Middle frontal gyrus (tissue), 1 donor: Measurements from ENCODE around the gene CCNA1.

ENCODE experiments used
- DNase-seq: peaks from one replicate; pipeline ENCODE4 v3.0.0-alpha.2; 2015; ENCODE audit warnings: low spot score; ENCODE audit errors: extremely low spot score

The CCNA1 gene

DNA sequence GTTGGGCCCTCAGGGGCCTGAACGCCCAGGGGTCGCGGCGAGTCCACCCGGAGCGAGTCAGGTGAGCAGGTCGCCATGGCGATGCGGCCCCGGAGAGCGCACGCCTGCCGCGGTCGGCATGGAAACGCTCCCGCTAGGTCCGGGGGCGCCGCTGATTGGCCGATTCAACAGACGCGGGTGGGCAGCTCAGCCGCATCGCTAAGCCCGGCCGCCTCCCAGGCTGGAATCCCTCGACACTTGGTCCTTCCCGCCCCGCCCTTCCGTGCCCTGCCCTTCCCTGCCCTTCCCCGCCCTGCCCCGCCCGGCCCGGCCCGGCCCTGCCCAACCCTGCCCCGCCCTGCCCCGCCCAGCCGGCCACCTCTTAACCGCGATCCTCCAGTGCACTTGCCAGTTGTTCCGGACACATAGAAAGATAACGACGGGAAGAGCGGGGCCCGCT, at the start of gene CCNA1:
Gene CCNA1, plus strand, starts transcription at position 390 of the 439 bp plus-strand sequence. CDS start 562 bp downstream, outside the sequence.
- no peak for DNase-seq

DNA sequence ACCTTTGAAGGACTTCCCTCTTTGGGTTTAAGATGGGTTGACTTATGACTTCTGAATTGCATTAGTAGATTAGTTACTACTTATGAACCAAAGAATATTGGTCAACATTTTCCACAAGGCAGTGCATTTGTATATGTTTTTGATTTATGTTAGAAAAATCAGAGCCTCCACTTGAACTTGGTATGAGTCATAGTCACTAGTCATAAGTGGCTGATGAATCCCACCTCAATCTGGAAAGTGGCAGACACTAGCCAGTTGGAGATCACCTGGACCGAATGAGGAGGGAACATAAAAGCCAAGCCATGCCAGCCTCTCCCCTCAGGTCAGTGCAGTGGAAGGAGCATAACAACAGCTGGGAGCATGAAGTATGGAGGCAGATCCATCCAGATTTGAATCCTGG, 46.8 kb upstream of the CCNA1 start:
- no peak for DNase-seq

DNA sequence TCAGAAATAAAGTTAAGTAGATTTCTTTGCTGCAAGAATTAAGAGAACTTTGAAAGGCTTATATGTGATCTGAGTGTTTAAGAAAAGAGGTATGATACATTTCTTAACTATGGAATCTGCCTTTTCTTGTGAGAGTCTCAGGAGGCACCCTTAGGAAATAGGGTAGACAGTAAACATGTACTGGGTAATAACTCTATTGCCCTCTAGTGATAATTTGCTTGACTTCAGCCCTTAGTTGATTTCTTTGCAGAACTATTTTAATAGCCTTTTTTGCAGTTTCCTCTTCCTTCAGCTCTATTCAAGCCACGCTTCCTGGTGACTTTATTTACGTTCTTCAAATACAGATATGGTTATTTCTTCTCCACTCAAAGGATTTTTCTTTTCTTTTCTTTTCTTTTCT, 37.0 kb upstream of the CCNA1 start:
- DNase-seq: no peak

DNA sequence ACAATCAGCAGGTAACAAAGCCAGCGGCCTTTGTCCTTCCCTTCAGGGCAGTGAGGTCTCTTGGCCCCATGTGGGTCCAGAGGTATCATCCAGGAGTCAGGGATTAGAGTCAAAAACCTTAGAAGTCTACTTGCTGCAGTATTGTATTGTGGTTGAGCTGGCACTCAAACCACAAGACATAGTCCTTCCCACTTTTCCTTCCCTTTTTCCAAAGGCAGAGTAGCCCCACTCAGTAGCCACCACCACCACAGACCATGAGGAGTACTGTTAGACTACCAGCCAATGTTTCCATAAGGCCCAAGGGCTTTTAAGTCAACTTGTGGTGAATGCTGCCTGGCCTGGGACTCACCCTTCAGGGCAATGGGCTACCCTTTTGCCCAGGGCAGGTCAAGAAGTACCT, 27.1 kb upstream of the CCNA1 start:
- no peak for DNase-seq

DNA sequence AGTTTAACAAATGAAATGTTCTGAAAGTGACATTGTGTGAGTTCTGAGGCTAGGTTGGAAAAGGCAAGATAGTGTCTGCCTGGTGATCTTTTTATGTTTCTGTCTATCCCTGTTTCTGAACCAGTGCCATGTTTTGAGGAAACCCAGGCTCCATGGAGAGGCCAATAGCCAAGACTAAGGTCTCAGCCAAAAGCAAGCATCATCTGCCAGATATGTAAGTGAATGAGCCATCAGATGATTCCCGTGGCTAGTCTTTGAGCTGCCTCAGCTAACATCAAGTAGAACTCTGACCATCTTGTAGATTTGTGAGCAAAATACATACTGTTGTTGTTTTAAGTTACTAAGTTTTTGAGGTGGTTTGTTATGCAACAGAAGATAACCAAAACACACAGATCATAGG, 19.6 kb upstream of the CCNA1 start:
- DNase-seq: no peak

DNA sequence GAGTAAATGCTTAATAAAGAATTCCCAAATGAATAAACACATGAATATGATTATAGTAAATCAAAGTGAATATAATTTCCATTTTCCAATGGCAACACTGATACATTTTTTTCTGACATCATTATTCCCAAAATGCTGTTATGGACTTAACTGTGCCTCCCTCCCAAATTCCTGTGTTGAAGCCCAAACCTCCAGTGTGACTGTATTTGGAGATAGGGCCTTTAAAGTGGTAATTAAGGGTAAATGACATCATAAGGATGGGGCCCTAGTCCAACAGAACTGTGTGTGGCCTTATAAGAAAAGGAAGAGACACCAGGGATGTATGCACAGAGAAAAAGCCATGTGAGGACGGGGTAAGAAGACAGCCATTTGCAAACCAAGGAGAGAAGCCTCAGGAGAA, 19.1 kb upstream of the CCNA1 start:
- DNase-seq: no peak

DNA sequence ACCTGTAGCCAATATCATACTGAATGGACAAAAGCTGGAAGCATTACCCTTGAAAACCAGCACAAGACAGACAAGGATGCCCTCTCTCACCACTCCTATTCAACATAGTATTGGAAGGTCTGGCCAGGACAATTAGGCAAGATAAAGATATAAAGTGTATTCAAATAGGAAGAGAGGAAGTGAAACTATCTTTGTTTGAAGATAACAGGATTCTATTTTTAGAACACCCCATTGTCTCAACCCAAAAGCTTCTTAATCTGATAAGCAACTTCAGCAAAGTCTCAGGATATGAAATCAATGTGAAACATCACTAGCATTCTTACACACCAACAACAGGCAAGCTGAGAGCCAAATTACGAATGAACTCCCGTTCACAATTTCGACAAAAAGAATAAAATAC, 17.8 kb upstream of the CCNA1 start:
- DNase-seq: no peak

DNA sequence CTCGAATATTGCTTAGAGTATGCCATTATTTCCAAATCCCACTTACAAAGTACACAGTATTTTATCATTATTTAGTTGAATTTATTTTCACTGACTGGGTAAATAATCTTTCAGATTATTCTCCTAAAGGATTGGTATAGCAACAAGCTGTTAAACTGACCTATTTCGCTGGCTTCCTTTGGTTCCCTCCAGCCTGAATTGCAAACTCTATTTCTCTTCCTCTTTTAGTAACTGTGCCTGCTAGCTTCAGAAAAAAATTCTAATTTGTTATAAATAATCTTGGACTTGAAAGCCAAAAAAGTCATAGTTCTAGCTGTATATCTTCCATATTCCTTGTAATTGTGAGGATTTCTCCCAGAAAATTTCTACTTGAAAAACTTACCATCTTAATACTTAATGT, 15.0 kb upstream of the CCNA1 start:
- DNase-seq: no peak

DNA sequence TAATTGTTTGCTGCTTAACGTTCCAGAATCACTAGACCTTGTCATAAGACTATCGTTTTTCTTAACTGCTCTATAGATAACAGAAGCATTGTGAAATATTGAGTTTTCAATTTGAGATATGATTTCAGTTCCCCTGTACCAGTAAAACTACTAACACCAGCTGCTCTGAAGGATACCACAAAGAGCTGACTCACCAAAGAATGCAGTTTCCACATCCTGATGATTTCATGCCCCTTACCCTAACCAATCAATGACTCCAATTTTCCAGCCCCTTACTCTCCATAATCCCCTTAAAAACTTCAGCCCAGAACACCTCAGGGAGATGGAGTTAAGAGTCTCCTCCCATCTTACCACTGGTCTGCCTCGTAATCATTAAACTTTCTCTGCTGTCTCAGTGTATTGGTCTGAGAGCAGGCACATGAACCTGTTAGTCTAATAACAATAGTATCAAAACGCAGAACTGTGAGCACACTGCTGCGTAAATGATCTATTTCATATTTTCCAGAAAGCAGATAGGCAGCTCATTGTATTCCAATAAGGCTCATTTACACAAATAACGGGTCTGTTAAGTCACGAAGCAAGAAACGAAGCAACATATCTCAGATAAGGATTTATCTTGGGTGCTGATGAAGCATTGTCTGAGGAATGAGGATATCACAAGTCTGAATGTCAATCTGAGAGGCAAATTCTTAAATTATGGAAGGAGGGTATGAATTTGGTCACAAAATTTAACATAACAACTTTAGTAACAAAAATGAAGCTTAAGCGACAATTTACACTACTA, 14.1 kb upstream of the CCNA1 start:
- DNase-seq: no peak

DNA sequence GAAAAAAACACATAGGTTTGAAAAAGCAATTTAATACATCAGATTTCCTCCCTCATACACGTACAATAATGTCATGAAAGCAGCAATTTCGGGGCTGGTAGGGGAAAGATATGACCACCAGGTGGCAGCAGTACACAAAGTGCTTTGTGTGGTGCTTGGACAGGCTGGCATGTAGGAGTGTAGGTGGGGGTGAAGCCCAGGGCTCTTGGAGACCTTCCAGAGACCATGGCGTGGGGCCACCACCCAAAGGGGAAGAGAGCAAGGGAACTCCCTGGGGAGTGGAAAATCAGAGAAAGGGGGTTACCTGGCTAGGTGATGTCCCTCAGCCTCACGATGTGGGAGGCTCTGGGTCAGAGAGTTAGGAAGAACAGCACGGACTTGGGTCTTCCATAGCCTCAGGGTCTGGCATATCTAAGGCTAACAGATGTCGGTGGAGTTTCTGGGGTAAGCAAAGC, 11.8 kb upstream of the CCNA1 start:
- DNase-seq: peak; percentile 60

DNA sequence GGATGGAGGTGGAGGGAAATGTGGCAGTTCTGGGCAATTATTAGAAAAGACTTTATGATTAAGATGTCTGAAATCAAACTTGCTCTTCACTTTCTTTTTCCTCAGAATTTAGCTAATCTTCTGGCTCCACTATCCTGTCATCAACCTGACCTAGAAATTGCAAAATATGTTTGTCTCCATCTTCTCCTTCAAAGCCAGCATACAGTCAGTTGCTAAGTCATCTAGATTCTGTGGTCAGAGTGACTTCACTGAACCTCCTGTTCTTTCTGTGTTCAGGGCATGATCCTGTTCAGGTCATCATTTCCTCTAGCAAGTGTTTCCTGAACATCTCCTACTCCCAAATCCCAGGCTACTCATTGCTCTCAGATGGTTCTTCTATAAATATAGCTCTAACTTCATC, 10.8 kb upstream of the CCNA1 start:
- DNase-seq: no peak

DNA sequence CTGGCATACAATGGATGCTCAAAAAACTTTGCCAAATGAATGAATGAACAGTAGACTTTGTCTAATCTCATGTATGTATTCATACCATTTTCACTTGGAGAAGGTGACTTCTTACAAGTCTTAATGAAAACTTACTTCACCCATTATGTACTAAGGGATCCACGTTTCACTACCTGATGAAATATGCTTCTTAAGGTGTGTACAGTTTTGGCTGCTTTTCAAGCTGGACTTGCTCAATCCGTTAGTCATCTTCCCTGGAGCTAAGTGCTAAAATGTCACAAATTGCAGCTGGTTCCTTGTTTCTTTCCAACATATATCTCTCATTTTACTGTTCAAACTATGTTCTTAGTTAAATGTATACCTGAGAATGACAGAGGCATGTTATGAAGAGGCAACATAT, 4.2 kb upstream of the CCNA1 start:
- DNase-seq: no peak

DNA sequence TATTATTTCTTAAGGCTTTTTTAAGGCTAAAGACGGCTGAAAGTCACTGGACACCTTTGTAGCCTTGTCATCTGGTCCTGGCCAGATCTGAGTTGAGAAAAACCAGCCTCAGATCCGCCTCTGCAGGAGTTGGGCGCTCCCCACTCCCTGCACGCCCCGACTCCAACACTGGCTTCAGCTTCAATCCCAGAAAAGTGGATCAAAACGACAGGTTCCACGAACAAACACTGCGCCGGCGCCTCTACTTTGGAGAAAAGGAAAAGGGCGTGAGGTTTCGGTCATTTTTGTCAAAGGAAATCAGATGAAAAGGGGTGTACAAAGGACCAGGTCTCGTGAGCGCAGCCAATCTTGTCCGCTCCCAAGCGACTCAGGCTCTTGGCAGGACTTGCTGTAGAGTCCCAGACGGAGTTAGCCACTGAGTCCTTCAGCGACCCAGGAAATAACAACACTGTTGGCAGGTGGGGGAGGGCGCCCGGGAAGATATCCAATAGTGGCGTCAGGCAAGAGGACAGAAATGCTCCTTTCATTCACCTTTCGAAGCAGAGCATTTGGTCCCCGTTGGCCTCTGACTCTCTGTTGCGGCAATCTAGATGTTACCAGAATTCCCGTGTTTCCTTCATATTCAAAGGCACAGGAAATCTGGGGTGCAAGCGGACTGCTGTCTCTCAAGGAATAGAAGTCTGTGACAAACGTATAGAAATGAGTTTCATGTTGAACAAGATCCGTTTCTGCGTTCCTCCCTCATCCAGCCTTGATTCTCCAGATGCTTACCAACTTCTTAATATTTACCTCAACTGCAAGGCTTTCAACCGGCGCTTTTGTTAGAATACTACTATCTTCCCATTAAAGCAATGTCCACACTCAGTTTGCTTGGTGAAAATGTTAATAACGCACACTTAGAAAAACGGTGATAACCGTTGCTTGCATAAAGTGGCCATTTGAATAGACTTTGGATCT, 1.8 kb upstream of the CCNA1 start:
- no peak for DNase-seq

DNA sequence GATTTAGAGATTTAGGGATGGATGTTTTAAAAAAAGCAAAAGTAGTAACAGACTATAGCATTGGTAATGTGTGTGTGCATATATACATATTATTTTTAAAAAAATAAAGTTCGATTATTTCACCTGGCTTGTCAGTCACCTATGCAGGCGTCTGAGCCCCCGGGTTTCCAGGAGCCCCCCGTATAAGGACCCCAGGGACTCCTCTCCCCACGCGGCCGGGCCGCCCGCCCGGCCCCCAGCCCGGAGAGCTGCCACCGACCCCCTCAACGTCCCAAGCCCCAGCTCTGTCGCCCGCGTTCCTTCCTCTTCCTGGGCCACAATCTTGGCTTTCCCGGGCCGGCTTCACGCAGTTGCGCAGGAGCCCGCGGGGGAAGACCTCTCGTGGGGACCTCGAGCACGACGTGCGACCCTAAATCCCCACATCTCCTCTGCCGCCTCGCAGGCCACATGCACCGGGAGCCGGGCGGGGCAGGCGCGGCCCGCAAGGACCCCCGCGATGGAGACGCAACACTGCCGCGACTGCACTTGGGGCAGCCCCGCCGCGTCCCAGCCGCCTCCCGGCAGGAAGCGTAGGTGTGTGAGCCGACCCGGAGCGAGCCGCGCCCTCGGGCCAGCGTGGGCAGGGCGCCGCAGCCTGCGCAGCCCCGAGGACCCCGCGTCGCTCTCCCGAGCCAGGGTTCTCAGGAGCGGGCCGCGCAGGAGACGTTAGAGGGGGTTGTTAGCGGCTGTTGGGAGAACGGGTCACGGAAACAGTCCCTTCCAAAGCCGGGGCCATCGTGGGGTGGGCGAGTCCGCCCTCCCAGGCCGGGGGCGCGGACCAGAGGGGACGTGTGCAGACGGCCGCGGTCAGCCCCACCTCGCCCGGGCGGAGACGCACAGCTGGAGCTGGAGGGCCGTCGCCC, 840 bp upstream of the CCNA1 start:
- no peak for DNase-seq

DNA sequence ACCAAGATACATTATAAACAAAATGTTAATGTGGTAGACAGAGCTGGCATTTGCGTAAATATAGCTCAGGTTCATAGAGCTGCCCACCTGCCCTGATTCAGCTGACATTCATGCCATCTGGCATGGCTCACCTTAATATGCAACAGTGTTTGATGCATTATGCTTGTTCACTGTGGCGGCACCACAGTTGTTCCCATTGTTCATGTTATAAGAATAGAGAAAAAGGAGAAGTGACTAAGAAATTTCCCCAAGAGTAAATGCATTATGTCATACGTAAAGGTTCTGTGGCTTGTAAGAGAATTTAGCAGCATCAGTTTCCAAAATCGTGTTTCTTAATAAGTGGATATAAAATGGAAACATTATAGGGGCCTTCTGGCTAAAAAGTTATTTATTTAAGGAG, 4.5 kb downstream of the CCNA1 start:
- no peak for DNase-seq

DNA sequence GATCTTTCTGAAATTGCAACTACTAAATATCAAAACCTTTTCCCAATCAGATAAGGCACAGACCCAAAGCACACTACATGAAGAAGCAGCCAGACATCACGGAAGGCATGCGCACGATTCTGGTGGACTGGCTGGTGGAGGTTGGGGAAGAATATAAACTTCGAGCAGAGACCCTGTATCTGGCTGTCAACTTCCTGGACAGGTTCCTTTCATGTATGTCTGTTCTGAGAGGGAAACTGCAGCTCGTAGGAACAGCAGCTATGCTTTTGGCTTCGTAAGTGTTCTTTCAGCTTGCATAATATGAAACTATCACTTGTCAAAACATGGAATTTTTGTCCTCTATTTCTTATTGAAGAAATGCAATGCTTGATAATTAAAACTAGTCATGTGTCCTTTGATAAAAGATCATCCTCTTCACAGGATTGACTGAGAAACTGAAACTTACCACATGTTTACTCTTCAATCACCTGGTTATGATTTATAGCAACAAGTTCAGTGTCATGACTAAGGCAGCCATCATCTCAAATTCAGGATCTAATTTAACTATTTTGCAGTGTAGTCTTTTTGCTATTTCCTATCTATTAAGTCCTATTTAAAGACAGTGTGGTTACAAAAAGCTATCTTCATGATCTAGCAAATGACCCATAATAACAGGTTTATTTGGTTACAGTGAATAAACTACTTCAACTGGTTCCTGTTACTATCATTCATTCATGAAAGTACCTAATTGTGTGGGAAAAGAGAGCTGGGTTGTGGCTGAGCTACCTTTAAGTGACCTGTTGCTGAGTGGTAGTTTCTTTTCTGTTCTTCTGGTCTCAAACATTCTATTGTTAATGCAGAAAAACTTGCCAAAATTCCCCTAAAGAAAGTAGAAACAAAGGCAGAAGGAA, 6.5 kb downstream of the CCNA1 start:
- DNase-seq: no peak

DNA sequence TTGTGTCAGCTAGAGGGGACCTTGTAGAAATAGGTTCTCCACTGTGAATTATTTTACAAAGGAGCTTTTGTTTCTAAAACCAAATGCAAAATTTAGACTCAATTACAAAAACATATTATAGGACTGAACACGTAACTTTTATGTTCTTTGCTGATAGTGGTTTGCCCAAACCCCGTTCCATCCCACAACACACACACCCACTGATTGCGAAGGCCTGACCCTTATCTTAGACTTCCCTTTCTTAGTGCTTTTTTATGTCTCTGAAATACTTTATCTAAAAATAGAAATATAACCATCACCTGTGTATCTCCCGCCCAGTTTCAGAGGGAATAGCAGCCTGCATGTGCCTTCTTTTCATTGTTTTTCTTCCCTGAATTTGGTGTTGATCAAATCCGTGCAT, 13.0 kb downstream of the CCNA1 start:
- no peak for DNase-seq

DNA sequence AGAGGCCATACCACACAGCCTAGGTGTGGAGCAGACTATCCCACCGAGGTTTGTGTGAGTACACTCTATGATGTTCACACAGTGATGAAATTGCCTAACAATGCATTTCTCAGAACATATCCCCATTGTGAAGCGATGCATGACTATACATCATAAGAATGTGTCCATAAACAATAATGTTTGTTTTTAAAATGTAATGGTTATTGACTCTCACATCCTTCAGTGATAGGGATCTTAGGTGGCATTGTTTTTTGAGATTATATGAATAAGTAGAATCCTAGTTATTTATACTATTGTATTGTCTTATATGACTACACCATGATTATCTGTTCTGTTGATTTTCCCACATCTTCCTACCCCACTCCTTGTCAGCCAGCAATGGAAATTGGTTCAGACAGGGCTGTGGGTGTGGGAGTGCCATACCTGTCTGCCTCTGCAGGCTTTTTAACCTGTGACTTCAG, 13.6 kb downstream of the CCNA1 start:
- DNase-seq: no peak

DNA sequence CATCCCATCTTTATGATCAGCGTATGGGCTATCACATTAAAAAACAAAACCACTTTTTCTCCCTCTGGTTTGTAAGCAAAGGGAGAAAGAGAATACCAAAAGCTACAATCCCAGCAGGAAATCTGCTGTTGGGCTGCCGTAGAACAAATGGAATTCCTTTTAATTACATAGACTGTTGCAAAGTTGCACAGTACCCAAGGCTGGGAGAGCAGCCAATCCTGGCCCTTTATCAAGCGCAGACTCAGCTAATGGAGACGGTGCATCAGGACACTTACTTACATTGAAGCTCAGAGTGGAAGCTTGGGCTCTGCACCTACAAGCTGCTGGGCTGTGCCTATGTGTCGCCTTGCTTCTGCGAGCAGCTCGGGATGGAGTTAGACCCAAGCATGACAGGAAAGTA, 15.2 kb downstream of the CCNA1 start:
- DNase-seq: no peak

DNA sequence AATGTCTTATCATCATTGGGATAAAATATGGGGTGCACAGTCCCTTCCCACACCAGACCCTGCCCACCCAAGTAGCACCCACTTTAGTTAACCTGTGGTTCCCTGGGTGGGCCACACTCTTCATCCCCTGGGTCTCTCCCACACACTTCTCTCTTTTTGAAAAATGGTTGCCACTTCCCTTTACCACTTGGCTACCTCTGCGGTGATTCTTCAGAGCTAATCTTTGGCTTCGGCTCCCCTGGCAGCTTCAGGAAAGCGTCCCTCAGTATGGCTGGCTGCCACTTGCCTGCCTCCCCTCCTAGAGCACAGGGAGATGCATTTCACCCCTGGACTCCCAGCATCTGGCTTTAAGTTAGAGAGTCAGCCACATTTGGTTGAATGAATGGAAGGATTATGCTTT, 18.2 kb downstream of the CCNA1 start:
- no peak for DNase-seq
